Left renal cortex interstitium (tissue), 4 donors: ENCODE data around the gene C6orf15. TPM values are rescaled to one million over a fixed set of nuclear protein-coding genes. Genes with fewer than 3 reads are reported as not detected.
"Not testable (repeated sequence)": the region's sequence is repeated elsewhere in the genome, so short reads cannot be mapped to it uniquely, and the experiment has no call there.

ENCODE experiments used
- DNase-seq, 4 donors: peaks; one replicate each; pipeline ENCODE4 v3.0.0-alpha.2; 2013; ENCODE audit warnings: low read depth in 4 of 4, low spot score in 2 of 4, missing footprints in 1 of 4
- polyA plus RNA-seq, 4 donors: library from polyadenylated mRNA; unstranded; fragments of 120-200 nt; gene quantifications; one replicate each; pipeline ENCODE4 v1.2.1, GENCODE V29; 2013; ENCODE audit not compliant: insufficient read length in 4 of 4

Gene C6orf15
- polyA plus RNA-seq, 4 donors, result not detected

- no peak for DNase-seq
Measured at GRCh38 chr6:31075528-31075927, 36.8 kb downstream of the C6orf15 start.

DNA sequence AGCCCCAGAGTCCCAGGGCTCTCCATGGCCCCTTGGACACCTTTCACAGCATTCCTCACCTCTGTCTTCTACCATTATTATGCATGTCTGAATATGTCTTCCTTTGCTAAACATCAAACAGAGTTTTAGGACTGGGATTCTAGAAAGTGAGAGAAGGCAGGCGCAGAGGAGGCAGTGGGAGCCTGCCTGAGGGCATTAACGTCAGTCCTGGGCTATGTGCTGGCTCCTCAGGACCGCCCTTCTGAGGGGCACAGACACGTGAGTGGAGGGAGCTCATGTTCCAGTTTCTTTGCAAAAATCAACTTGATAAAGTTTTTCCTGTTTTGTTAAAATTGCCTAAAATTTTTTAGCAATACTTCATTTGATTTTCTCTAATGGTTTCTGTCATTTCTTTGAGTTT, 38.0 kb downstream of the C6orf15 start:
- no peak for DNase-seq

GRCh38 chr6:31070711-31071197, 41.6 kb downstream of the C6orf15 start:
- peak in 1 of 4 donors; percentile 57 for DNase-seq

GRCh38 chr6:31068669-31069340, 43.6 kb downstream of the C6orf15 start:
- DNase-seq, result peak in 2 of 4 donors; percentile 65 to 80

DNA sequence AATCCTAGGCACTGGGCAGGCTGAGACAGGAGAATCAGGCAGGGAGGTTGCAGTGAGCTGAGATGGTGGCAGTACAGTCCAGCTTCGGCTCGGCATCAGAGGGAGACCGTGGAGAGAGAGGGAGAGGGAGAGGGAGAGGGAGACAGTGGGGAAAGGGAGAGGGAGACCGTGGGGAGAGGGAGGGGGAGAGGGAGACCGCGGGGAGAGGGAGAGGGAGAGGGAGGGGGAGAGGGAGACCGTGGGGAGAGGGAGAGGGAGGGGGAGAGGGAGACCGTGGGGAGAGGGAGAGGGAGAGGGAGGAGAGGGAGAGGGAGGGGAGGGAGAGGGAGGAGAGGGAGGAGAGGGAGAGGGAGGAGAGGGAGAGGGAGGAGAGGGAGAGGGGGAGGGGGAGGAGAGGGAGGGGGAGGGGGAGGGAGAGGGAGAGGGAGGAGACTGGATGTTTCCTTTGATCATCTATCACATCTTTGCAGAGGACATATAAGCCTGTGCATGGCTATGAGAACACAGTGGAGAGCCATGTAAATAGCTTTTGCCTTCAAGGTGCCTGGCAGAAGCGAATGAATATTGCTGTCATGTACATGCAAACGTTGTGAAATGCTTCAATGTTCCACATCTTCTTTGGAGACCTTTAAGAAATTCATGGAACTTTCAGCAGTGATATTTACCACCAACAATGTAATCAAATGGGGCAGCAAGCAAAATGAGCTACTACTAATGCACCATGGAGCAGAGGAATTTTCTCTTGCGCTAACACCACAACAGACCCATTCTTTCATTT, 44.3 kb downstream of the C6orf15 start:
- DNase-seq, result not testable (repeated sequence)

DNA sequence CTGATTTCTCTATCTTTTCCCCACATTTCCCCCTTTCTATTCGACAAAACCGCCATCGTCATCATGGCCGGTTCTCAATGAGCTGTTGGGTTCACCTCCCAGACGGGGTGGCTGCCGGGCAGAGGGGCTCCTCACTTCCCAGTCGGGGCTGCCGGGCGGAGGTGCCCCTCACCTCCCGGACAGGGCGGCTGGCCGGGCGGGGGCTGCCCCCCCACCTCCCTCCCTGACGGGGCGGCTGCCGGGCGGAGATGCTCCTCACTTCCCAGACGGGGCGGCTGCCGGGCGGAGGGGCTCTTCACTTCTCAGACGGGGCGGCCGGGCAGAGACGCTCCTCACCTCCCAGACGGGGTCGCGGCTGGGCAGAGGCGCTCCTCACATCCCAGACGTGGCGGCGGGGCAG, 45.3 kb downstream of the C6orf15 start:
- DNase-seq, result not testable (repeated sequence)

DNA sequence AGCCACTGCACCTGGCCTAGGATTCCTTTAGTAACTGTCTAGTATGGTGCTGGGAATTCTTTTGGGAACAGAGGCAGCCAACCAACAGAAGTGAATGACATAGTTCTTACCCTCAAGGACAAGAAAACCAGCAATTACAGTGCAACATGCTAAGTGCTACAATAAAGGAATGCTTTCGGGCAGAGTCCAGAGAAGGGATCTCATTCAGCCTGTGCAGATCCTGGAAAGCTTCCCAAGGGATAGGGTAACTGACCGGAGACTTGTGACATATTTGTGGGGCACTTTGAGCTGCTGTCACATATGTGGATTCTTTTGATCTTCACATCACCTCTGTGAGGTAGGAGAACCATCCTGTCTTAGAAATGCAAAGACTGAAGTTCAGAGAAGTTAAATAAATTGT, 46.8 kb downstream of the C6orf15 start:
- DNase-seq, result no peak

DNA sequence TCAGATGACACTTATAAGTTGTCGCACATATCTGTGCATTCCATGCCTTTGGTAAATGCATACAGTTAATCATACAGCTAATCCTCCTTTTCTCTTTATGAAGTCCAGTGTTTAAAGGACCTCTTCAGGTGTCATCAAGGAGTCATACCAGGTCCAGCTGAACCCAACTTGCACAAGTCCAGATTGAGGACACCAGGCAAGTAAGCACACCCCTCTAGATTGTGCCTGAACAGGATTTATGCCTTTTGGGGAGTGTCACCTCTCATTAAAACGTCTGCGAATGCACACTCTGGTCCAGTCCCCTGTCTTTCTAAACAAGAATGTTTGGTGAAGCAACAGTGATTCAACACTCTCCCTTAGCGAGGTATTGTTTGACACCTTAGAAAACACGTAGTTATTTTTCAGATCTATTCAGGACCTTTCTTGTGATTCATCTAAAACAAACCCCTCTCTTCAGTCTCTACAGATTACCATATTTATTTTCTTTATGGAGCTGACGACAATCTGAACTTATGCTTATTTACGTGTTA, 48.4 kb downstream of the C6orf15 start:
- DNase-seq, result no peak

Other genes starting within 250 kb of the C6orf15 start
- 100 to 1,000 TPM; 141 to 222 (median 177) TPM for gene DDR1, start 228.1 kb downstream of the C6orf15 start, polyA plus RNA-seq
- gene GTF2H4, start 204.4 kb downstream of the C6orf15 start, polyA plus RNA-seq, result 10 to 100 TPM; 35.3 to 60.7 (median 45.6) TPM
- 10 to 100 TPM; 28.6 to 54.8 (median 40.8) TPM for gene VARS2, start 198.3 kb downstream of the C6orf15 start, polyA plus RNA-seq
- 1 to 10 TPM in 3 of 4 donors, under 1 TPM in 1; 0.95 to 1.3 (median 1.1) TPM for gene SFTA2, start 180.4 kb downstream of the C6orf15 start, polyA plus RNA-seq
- under 1 TPM in 3 of 4 donors, not detected in 1; 0.07 to 0.13 (median 0.13) TPM for gene MUCL3, start 171.6 kb downstream of the C6orf15 start, polyA plus RNA-seq
- under 1 TPM in 1 of 4 donors, not detected in 3; 0.03 TPM for gene MUC21, start 128.9 kb downstream of the C6orf15 start, polyA plus RNA-seq
- gene MUC22, start 102.1 kb downstream of the C6orf15 start, polyA plus RNA-seq, result not detected
- under 1 TPM in 3 of 4 donors, not detected in 1; 0.05 to 0.34 (median 0.21) TPM for gene PSORS1C1, start 2.2 kb upstream of the C6orf15 start, polyA plus RNA-seq
- gene CDSN, start 7.9 kb upstream of the C6orf15 start, polyA plus RNA-seq, result not detected
- gene PSORS1C2, start 26.5 kb upstream of the C6orf15 start, polyA plus RNA-seq, result under 1 TPM in 1 of 4 donors, not detected in 3; 0.22 TPM
- gene CCHCR1, start 45.2 kb upstream of the C6orf15 start, polyA plus RNA-seq, result 10 to 100 TPM; 24.0 to 47.0 (median 34.0) TPM
- 10 to 100 TPM; 17.1 to 20.8 (median 18.8) TPM for gene TCF19, start 46.0 kb upstream of the C6orf15 start, polyA plus RNA-seq
- 10 to 100 TPM in 1 of 4 donors, 1 to 10 TPM in 3; 1.8 to 10.1 (median 5.2) TPM for gene POU5F1, start 58.1 kb upstream of the C6orf15 start, polyA plus RNA-seq
- gene HLA-C, start 159.5 kb upstream of the C6orf15 start, polyA plus RNA-seq, result 100 to 1,000 TPM in 2 of 4 donors, 10 to 100 TPM in 2; 63.5 to 225 (median 116) TPM
- gene HLA-B, start 244.6 kb upstream of the C6orf15 start, polyA plus RNA-seq, result 100 to 1,000 TPM; 118 to 163 (median 137) TPM